Measurements from ENCODE around the gene MARVELD1.
"Not testable (repeated sequence)": the region's sequence is repeated elsewhere in the genome, so short reads cannot be mapped to it uniquely, and the experiment has no call there.

The MARVELD1 gene

DNA sequence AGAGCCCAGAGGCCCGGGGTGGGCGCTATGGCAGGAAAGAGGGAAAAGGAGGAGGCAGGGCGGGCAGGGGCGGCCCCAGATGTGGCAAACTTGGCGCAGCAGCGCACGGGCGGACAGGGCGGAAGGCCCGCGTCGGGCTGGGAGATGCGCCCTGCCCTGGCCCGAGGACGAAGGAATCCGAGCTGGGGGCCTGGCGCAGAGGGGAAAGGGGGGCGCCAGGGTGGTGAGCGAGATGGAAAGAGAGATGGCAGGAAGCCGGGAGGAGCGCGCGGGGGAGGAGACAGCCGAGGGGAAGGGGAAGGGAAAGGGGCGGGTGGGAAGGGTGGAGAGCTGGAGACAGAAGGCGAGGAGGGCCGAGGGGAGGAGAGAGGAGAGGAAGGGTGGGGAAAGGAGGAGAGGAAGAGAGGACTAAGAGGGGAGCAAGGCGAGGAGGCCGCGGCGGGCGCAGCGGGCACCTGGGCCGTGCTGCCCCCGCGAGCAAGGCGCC is at the start of gene MARVELD1:
Gene MARVELD1, plus strand, starts transcription at position 392 of the 487 bp plus-strand sequence. CDS start 147 bp downstream, outside the sequence.
- CTCF ChIA-PET: interaction anchor here (2.5 to 14.9 kb wide), 3 partner anchors 12 to 36 kb away, joined by 9 to 402 read pairs (median 19); partner anchors contain the start of gene ZFYVE27
- Mint-ChIP-seq H3K4me1 (peaks cover 17% of the 10 kb centered on the region), H3K9me3 (no peaks in the 10 kb centered on the region), H3K27ac (peak within 1 kb of the TSS; percentile 84), H3K27me3 (peaks cover 86% of the 10 kb centered on the region), H3K36me3 (no peaks in the 10 kb centered on the region), H3K4me3 (peak within 1 kb of the TSS; percentile 100)
- peak; percentile 31 for DNase-seq

DNA sequence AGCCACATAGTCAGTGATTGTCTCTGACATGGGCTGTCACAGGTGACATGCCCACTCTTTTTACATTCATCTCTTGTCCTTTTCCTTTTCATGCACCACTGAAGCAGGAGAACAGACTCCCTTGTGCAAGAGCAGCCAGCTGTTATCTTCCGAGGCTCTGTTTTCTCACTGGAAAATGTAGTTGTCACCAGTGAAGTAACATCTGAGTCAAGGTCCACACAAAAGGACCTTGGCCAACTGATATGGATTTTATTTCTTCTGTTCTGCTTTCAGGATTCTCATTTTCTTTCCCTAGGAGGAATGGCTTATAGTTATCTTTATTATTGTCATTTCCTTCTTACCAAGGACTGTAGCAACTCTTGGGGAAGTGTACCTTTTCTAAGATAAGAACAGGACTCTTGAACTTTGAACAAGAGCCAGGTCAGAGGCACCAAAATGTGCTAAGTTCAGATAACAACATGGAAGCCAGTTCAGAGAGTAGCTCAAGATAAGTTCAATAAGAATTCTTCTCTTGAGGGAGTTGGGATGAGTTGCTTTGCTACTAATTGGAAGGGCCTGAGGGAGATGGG is 49.2 kb upstream of the MARVELD1 start:
- peaks cover 3% of the 10 kb centered on the region for H3K4me1 Mint-ChIP-seq
- peaks cover 37% of the 10 kb centered on the region for H3K36me3 Mint-ChIP-seq
- DNase-seq: no peak
- H3K27ac Mint-ChIP-seq: peak overlapping the region; percentile 11
- no peaks in the 10 kb centered on the region for H3K27me3 Mint-ChIP-seq
- H3K4me3 Mint-ChIP-seq: no peak overlapping the region
- H3K9me3 Mint-ChIP-seq: no peaks in the 10 kb centered on the region
- CTCF ChIA-PET: no interaction called here

DNA sequence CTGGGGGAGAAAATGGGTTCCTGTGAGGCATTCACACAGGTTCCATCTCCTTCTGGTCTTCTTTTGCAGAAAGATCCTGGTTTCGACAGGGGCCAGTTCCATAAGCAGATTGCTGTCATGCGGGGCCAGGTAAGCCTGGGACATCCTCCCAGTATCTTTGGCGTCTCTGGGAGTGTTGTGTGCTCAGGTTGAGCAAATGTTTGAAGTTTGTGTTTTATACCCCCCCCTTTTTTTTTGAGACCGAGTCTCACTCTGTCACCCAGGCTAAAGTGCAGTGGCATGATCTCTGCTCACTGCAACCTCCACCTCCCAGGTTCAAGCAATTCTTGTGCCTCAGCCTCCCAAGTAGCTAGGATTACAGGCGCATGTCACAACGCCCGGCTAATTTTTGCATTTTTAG is 46.5 kb upstream of the MARVELD1 start:
- Mint-ChIP-seq H3K36me3 (peaks cover 28% of the 10 kb centered on the region), H3K4me1 (peaks cover 3% of the 10 kb centered on the region), H3K4me3 (no peak overlapping the region), H3K9me3 (no peaks in the 10 kb centered on the region), H3K27ac (no peak overlapping the region), H3K27me3 (no peaks in the 10 kb centered on the region)
- CTCF ChIA-PET: no interaction called here
- no peak for DNase-seq

DNA sequence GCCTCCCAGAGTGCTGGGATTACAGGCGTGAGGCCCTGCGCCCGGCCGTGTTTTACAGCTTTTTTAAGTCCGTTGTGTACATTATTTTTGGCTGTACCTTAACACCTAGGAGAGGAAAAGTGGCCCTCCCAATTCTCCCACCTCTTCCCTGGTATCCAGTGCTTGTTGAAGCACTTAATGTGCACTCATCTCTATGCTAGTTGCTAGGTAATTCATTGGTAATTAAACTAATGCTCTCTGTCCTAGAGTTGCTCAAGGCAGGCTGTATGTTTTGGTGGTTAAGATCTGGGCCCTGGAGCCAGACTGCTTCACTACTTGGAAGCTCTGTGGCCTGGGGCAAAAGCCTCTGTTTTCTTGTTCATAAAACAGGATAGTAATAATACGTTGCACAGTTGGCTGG is 46.1 kb upstream of the MARVELD1 start:
- no peak for DNase-seq
- Mint-ChIP-seq H3K27me3 (no peaks in the 10 kb centered on the region), H3K4me3 (no peak overlapping the region), H3K9me3 (no peaks in the 10 kb centered on the region), H3K27ac (no peak overlapping the region), H3K4me1 (peaks cover 3% of the 10 kb centered on the region), H3K36me3 (peaks cover 27% of the 10 kb centered on the region)
- CTCF ChIA-PET: interaction anchor here (2.0 kb wide), 1 partner anchor 11 kb away, joined by 10 read pairs; no protein-coding TSS in a partner anchor

DNA sequence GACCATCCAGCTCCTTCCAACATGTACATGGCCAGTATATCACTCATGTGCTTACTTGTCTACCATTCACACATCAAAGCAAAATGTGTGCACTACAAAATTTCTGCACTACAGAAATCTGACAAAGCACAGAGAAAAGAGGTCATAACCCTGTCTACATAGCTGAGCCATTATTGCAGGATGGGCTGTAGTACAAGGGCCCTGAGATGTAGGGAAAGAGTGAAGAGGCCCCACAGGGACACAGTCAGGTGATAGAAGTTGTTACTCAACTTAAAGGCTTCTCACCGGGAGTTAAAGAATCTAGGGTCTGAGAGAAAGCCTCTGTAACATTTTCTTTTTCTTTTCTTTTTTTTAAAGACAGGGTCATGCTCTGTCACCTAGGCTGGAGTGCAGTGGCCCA is 44.0 kb upstream of the MARVELD1 start:
- Mint-ChIP-seq H3K4me1 (peaks cover 6% of the 10 kb centered on the region), H3K9me3 (no peaks in the 10 kb centered on the region), H3K27me3 (no peaks in the 10 kb centered on the region), H3K4me3 (no peak overlapping the region), H3K36me3 (peaks cover 34% of the 10 kb centered on the region), H3K27ac (no peak overlapping the region)
- no peak for DNase-seq
- CTCF ChIA-PET: interaction anchor here (1.5 to 2.1 kb wide), 3 partner anchors 9 to 98 kb away, joined by 3 to 10 read pairs (median 6); no protein-coding TSS in a partner anchor

DNA sequence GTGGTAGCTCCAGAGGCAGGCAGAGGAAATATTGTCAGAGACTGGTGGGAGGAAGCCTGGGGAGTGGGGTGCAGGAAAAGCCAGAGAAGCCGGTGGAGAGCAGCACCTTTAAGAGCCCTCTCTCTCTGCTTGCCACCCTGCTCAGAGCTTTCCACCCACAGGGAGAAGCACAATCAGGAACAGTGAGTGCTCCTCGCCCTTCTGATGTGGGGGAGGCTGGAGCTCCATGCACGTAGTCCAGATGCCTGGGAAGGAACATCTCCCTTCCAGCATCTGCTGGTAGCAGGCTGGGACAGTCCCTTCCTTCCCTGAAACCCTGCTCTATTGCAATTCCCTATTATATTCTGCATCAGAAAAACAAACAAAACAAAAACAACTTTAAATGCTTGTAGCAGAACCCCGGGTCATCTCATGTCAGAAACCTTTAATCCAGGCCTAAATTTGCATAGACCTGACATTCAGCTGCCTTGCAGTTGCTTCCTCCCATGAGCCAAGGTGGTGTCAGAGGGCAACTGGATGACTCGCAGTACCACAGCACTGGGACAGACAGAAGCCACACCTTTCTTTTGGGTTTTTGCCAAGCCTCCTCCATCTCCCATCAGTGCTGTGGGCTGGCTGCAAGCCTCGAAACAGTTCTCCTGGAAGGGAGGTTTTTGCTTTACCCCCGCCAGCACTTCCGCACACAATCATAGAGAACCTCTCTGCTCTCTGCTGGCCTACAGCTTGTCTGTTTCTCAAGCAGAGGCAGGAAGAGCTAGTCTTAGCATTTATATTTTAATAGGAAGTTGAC is 39.6 kb upstream of the MARVELD1 start:
- Mint-ChIP-seq H3K27me3 (no peaks in the 10 kb centered on the region), H3K9me3 (no peaks in the 10 kb centered on the region), H3K36me3 (peaks cover 14% of the 10 kb centered on the region), H3K4me1 (peaks cover 13% of the 10 kb centered on the region), H3K27ac (no peak overlapping the region), H3K4me3 (no peak overlapping the region)
- DNase-seq: no peak
- CTCF ChIA-PET: interaction anchor here (2.0 to 2.3 kb wide), 2 partner anchors 10 to 103 kb away, joined by 4 to 7 read pairs; no protein-coding TSS in a partner anchor

DNA sequence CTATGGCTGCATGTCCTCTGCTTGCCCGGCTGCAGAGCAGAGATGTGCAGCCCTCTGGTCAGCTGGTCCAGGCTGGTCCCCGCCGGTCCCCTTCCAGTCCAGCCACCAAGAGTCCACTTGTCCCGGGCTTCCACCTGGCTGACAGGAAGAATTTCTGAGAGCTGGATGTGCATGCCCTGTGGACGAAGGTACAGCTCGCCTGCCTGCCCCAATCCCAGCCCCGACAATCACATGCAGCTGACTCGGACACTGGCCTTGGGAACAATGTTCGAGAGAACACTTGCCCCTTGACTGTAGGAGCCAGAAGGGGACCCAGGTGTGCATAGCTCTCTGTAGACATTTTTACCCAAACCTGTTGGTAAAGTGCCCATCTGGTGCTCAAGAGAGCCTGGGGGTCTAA is 38.3 kb upstream of the MARVELD1 start:
- CTCF ChIA-PET: interaction anchor here (0.8 to 2.3 kb wide), 8 partner anchors 9 to 104 kb away, joined by 3 to 8 read pairs (median 4); partner anchors contain the start of gene AVPI1
- Mint-ChIP-seq H3K36me3 (peaks cover 14% of the 10 kb centered on the region), H3K27me3 (no peaks in the 10 kb centered on the region), H3K27ac (no peak overlapping the region), H3K4me1 (peaks cover 13% of the 10 kb centered on the region), H3K9me3 (no peaks in the 10 kb centered on the region), H3K4me3 (no peak overlapping the region)
- DNase-seq: no peak

DNA sequence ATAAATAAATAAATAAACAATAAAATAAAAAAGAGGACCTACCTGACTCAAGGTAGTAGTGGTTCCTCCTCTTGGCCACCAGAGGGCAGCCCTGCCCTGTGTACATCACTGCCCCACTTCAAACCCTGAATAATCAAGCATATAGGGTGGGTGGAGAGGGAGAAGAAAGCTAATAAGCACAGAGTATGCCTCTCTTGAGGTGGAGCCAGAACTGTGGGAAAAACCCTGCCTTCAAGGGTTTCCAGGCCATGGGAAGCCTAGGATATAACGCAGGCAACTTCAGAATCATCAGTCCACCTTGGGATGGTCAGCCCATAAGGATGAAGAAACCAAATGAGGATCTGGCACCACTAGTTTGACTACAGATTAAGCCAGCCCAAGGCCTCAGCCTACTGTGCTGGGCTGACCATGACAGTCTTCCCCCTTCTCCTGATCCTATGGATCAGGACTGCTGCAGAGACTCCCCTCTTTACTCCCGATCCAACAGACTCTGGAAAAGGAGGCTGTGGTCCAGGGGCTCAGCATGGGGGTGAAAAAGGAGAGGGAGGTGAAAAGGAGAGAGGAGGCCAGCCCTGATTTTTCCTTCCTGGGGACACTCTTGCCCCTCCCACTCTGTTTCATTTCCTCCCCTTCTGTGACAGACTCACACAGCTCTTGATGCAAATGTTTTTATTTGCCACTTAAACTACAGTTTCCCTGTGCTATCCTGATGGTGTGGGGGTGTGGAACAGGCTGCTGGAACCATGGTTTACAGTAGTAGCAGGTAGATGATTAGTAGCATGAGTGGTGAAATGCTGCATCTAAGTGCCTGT is 36.6 kb upstream of the MARVELD1 start:
- Mint-ChIP-seq H3K27ac (peak overlapping the region; percentile 34), H3K4me3 (no peak overlapping the region), H3K27me3 (no peaks in the 10 kb centered on the region), H3K36me3 (peaks cover 14% of the 10 kb centered on the region), H3K4me1 (peaks cover 13% of the 10 kb centered on the region), H3K9me3 (no peaks in the 10 kb centered on the region)
- peak; percentile 58 for DNase-seq
- CTCF ChIA-PET: interaction anchor here (0.7 to 3.5 kb wide), 19 partner anchors 8 to 113 kb away, joined by 3 to 29 read pairs (median 6); partner anchors contain the start of genes AVPI1 and ZFYVE27

DNA sequence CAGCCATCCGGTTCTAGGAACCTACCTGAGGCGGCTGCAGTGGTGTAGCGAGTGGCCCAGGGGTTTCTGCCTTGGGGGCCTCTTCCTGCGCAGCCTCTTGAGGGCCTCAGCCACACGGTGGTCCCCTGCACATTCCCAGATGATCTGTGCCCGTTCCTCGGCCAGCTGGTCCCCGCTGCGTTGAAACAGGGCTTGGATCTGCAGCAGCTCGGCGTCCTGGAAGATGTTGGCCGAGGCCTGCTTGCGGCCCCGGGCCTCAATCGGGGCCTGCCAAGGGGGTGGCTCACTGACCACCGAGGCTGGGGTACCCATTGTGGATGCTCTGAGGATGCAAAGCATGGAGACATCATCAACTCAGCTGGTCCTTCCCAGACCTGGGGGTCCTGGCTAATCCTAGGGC is 33.9 kb upstream of the MARVELD1 start:
- no peak overlapping the region for H3K4me3 Mint-ChIP-seq
- no peak for DNase-seq
- CTCF ChIA-PET: interaction anchor here (0.9 to 2.8 kb wide), 6 partner anchors 11 to 57 kb away, joined by 3 to 10 read pairs (median 4); partner anchors contain the start of gene ZFYVE27
- no peaks in the 10 kb centered on the region for H3K27me3 Mint-ChIP-seq
- H3K9me3 Mint-ChIP-seq: no peaks in the 10 kb centered on the region
- H3K4me1 Mint-ChIP-seq: peaks cover 10% of the 10 kb centered on the region
- no peak overlapping the region for H3K27ac Mint-ChIP-seq
- H3K36me3 Mint-ChIP-seq: peaks cover 2% of the 10 kb centered on the region

DNA sequence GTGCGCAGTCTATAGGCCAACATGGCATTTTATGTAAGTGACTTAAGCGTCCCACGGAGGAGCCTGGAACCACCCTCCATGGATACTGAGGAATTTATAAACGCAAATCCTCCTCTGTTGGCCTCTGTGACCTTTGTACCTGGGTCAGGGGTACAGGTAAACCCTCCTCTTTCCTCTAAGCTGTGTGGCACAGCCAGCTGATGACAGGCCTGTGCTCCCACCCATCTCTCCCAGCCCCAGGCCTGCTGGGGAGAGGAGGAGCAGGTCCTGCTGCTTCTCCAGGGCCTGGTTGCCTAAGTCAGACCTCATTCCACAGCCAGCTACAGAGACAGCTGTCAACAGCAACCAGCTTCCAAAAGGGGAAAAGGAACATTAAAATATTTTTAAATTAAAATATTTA is 31.5 kb upstream of the MARVELD1 start:
- H3K36me3 Mint-ChIP-seq: no peaks in the 10 kb centered on the region
- H3K27ac Mint-ChIP-seq: no peak overlapping the region
- peaks cover 3% of the 10 kb centered on the region for H3K27me3 Mint-ChIP-seq
- CTCF ChIA-PET: interaction anchor here (2.5 to 3.2 kb wide), 2 partner anchors 19 to 28 kb away, joined by 10 to 20 read pairs; no protein-coding TSS in a partner anchor
- no peak for DNase-seq
- H3K4me3 Mint-ChIP-seq: no peak overlapping the region
- peaks cover 13% of the 10 kb centered on the region for H3K4me1 Mint-ChIP-seq
- no peaks in the 10 kb centered on the region for H3K9me3 Mint-ChIP-seq

DNA sequence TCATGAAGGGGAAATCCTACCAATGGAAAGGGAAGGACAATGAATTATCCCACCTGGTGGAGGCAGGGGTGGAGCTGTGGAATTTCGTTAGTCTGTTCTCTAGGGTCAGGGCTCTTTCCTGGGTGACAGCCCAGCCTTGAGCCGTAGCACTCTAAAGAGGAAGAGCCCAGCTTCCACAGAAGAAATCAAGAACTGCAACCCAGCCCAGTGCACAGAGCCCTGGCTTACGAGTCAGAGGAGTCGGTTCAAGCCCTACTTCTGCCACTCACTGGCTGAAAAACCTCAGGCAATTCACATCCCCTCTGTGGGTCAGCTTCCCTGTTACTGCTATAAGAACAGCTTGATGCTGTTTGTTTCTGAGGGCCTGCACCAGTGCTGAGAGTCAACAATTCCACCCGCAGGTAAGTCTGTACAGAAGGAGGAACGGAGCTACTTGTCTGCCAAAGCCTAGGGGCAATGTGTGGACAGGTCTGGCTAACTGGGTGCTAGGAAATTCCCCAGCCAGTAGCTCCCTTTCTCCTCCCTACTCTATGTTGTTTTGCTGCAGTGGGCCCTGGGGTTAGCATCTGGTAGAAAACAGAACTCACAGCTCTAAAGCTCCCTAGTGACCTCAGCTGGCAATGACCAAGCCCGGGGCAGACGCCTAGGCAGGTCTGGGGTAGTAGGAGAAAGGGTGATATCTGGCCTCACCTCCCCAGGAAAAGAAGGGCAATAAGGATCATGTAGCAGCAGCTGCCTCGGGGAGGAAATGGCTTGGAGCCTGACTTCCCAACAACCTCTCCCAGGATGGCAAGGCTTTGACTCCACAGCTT is 29.8 kb upstream of the MARVELD1 start:
- Mint-ChIP-seq H3K9me3 (no peaks in the 10 kb centered on the region), H3K27ac (no peak overlapping the region), H3K36me3 (no peaks in the 10 kb centered on the region), H3K4me3 (no peak overlapping the region), H3K27me3 (peaks cover 4% of the 10 kb centered on the region), H3K4me1 (peaks cover 18% of the 10 kb centered on the region)
- CTCF ChIA-PET: interaction anchor here (0.9 to 3.2 kb wide), 5 partner anchors 9 to 112 kb away, joined by 3 to 20 read pairs (median 9); partner anchors contain the start of gene ANKRD2
- no peak for DNase-seq

DNA sequence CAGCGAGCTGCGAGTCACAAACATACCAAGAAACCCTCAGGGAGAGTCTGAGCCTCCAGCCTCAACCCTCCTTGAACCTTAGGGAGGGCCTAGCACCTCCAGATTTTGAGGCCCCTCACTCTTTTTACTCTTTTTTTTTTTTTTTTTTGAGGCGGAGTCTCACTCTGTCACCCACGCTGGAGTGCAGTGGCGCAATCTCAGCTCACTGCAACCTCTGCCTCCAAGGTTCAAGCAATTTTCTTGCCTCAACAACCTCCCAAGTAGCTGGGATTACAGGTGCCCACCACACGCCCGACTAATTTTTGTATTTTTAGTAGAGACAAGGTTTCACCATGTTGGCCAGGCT is 29.2 kb upstream of the MARVELD1 start:
- not testable (repeated sequence) for H3K27me3 Mint-ChIP-seq, DNase-seq, H3K4me3 Mint-ChIP-seq, H3K9me3 Mint-ChIP-seq, H3K36me3 Mint-ChIP-seq, H3K27ac Mint-ChIP-seq
- CTCF ChIA-PET: interaction anchor here (1.7 to 3.2 kb wide), 3 partner anchors 9 to 25 kb away, joined by 7 to 20 read pairs (median 10); no protein-coding TSS in a partner anchor
- peaks cover 18% of the 10 kb centered on the region for H3K4me1 Mint-ChIP-seq

DNA sequence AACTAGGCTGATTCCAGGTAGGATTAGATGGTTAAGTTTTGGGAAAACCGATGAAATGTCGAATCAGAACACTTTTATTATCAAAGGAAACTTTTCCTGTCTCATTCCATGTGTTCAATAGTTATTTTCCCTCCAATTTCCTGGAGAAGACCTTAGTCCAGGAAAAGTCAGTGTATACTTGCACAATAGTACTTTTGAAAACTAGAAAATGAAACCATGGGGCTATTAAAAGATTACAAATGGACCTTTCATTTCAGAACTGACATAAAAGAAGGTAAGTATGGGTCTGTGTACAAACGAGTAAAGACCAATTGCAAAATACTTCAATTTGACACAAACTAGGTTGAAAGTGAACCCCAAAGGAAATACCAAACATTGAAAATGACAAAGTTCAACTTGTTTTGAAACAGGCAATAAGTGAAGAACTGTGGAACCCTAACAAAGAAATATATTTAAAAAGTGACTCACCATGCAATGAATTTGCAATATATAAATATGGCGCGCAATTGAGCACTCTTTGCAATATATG is 28.6 kb upstream of the MARVELD1 start:
- peaks cover 18% of the 10 kb centered on the region for H3K4me1 Mint-ChIP-seq
- no peaks in the 10 kb centered on the region for H3K36me3 Mint-ChIP-seq
- CTCF ChIA-PET: interaction anchor here (1.7 to 4.2 kb wide), 3 partner anchors 8 to 17 kb away, joined by 7 to 29 read pairs (median 20); no protein-coding TSS in a partner anchor
- DNase-seq: no peak
- H3K9me3 Mint-ChIP-seq: no peaks in the 10 kb centered on the region
- no peak overlapping the region for H3K4me3 Mint-ChIP-seq
- H3K27ac Mint-ChIP-seq: no peak overlapping the region
- H3K27me3 Mint-ChIP-seq: peaks cover 10% of the 10 kb centered on the region
